ENCODE results near the gene HID1.
A peak's percentile ranks its signal among the peaks of the same experiment; 100 is the strongest.
"Not testable (repeated sequence)": the region's sequence is repeated elsewhere in the genome, so short reads cannot be mapped to it uniquely, and the experiment has no call there.

Gene HID1

GRCh38 chr17:74981318-74981978 lies 8.9 kb upstream of the HID1 start:
- DNase-seq (ENCODE audit: low read depth, low spot score): no peak
- no peaks in the 10 kb centered on the region for H3K27me3 ChIP-seq (ENCODE audit: control insufficient read depth, insufficient read depth, low read length)
- H3K36me3 ChIP-seq (ENCODE audit: control insufficient read depth, insufficient read depth, low read length): no peaks in the 10 kb centered on the region
- no peak overlapping the region for H3K27ac ChIP-seq (ENCODE audit: low read length)
- peak overlapping the region; percentile 70; the same call in 1 of the 2 replicates for H3K4me3 ChIP-seq (ENCODE audit: low read length)
- H3K9me3 ChIP-seq (ENCODE audit: control insufficient read depth, insufficient read depth, low read length): no peaks in the 10 kb centered on the region
- no peaks in the 10 kb centered on the region for H3K4me1 ChIP-seq (ENCODE audit: control insufficient read depth, insufficient read depth, low read length)
- no CpG with 5 or more reads among the region's 16 CpGs for WGBS (ENCODE audit: insufficient coverage, insufficient read length)

GRCh38 chr17:74979408-74980146 lies 7.0 kb upstream of the HID1 start:
- H3K4me1 ChIP-seq (ENCODE audit: control insufficient read depth, insufficient read depth, low read length): no peaks in the 10 kb centered on the region
- DNase-seq (ENCODE audit: low read depth, low spot score): no peak
- no peak overlapping the region for H3K4me3 ChIP-seq (ENCODE audit: low read length)
- peaks cover under 1% of the 10 kb centered on the region; the same call in 1 of the 2 replicates for H3K27me3 ChIP-seq (ENCODE audit: control insufficient read depth, insufficient read depth, low read length)
- WGBS (ENCODE audit: insufficient coverage, insufficient read length): 100% methylated on average over 1 of the region's 17 CpGs
- no peaks in the 10 kb centered on the region for H3K36me3 ChIP-seq (ENCODE audit: control insufficient read depth, insufficient read depth, low read length)
- no peak overlapping the region for H3K27ac ChIP-seq (ENCODE audit: low read length)
- H3K9me3 ChIP-seq (ENCODE audit: control insufficient read depth, insufficient read depth, low read length): no peaks in the 10 kb centered on the region

GRCh38 chr17:74978240-74978639 lies 5.7 kb upstream of the HID1 start:
- Histone ChIP-seq H3K4me1 (ENCODE audit: control insufficient read depth, insufficient read depth, low read length) (no peaks in the 10 kb centered on the region), H3K27me3 (ENCODE audit: control insufficient read depth, insufficient read depth, low read length) (peaks cover 6% of the 10 kb centered on the region), H3K27ac (ENCODE audit: low read length) (no peak overlapping the region), H3K4me3 (ENCODE audit: low read length) (no peak overlapping the region), H3K36me3 (ENCODE audit: control insufficient read depth, insufficient read depth, low read length) (no peaks in the 10 kb centered on the region), H3K9me3 (ENCODE audit: control insufficient read depth, insufficient read depth, low read length) (no peaks in the 10 kb centered on the region)
- no peak for DNase-seq (ENCODE audit: low read depth, low spot score)
- no CpG with 5 or more reads among the region's 3 CpGs for WGBS (ENCODE audit: insufficient coverage, insufficient read length)

GRCh38 chr17:74977802-74978201 lies 5.2 kb upstream of the HID1 start:
- WGBS (ENCODE audit: insufficient coverage, insufficient read length): no CpG with 5 or more reads among the region's 3 CpGs
- Histone ChIP-seq H3K4me1 (ENCODE audit: control insufficient read depth, insufficient read depth, low read length) (no peaks in the 10 kb centered on the region), H3K9me3 (ENCODE audit: control insufficient read depth, insufficient read depth, low read length) (no peaks in the 10 kb centered on the region), H3K36me3 (ENCODE audit: control insufficient read depth, insufficient read depth, low read length) (no peaks in the 10 kb centered on the region), H3K27me3 (ENCODE audit: control insufficient read depth, insufficient read depth, low read length) (peaks cover 10% of the 10 kb centered on the region), H3K27ac (ENCODE audit: low read length) (no peak overlapping the region), H3K4me3 (ENCODE audit: low read length) (no peak overlapping the region)
- no peak for DNase-seq (ENCODE audit: low read depth, low spot score)

GRCh38 chr17:74975943-74976342 lies 3.4 kb upstream of the HID1 start:
- no peaks in the 10 kb centered on the region for H3K9me3 ChIP-seq (ENCODE audit: control insufficient read depth, insufficient read depth, low read length)
- DNase-seq (ENCODE audit: low read depth, low spot score): no peak
- no peak overlapping the region for H3K4me3 ChIP-seq (ENCODE audit: low read length)
- no peaks in the 10 kb centered on the region for H3K36me3 ChIP-seq (ENCODE audit: control insufficient read depth, insufficient read depth, low read length)
- WGBS (ENCODE audit: insufficient coverage, insufficient read length): no CpG with 5 or more reads among the region's 4 CpGs
- no peak overlapping the region for H3K27ac ChIP-seq (ENCODE audit: low read length)
- H3K27me3 ChIP-seq (ENCODE audit: control insufficient read depth, insufficient read depth, low read length): peaks cover 17% of the 10 kb centered on the region
- 0 out of 2 replicates have a peak, but pooled peaks cover 2% of the 10 kb centered on the region for H3K4me1 ChIP-seq (ENCODE audit: control insufficient read depth, insufficient read depth, low read length)

GRCh38 chr17:74972973-74973328 lies 392 bp upstream of the HID1 start:
- peaks cover 17% of the 10 kb centered on the region for H3K27me3 ChIP-seq (ENCODE audit: control insufficient read depth, insufficient read depth, low read length)
- no peaks in the 10 kb centered on the region for H3K9me3 ChIP-seq (ENCODE audit: control insufficient read depth, insufficient read depth, low read length)
- peaks cover 7% of the 10 kb centered on the region; the same call in 1 of the 2 replicates for H3K4me1 ChIP-seq (ENCODE audit: control insufficient read depth, insufficient read depth, low read length)
- peak overlapping the region; percentile 46; the same call in 1 of the 2 replicates for H3K4me3 ChIP-seq (ENCODE audit: low read length)
- no peak for DNase-seq (ENCODE audit: low read depth, low spot score)
- H3K36me3 ChIP-seq (ENCODE audit: control insufficient read depth, insufficient read depth, low read length): no peaks in the 10 kb centered on the region
- no peak overlapping the region for H3K27ac ChIP-seq (ENCODE audit: low read length)
- no CpG with 5 or more reads among the region's 17 CpGs for WGBS (ENCODE audit: insufficient coverage, insufficient read length)

- Histone ChIP-seq H3K36me3 (ENCODE audit: control insufficient read depth, insufficient read depth, low read length) (no peaks in the 10 kb centered on the region), H3K4me1 (ENCODE audit: control insufficient read depth, insufficient read depth, low read length) (peaks cover 7% of the 10 kb centered on the region; the same call in 1 of the 2 replicates), H3K27me3 (ENCODE audit: control insufficient read depth, insufficient read depth, low read length) (peaks cover 17% of the 10 kb centered on the region), H3K27ac (ENCODE audit: low read length) (no peak overlapping the region), H3K4me3 (ENCODE audit: low read length) (peak overlapping the region; percentile 61; the same call in 1 of the 2 replicates), H3K9me3 (ENCODE audit: control insufficient read depth, insufficient read depth, low read length) (no peaks in the 10 kb centered on the region)
- no peak for DNase-seq (ENCODE audit: low read depth, low spot score)
- WGBS (ENCODE audit: insufficient coverage, insufficient read length): no CpG with 5 or more reads among the region's 9 CpGs
Observed at GRCh38 chr17:74971842-74972106, 785 bp downstream of the HID1 start.

GRCh38 chr17:74971069-74971841 lies 1.3 kb downstream of the HID1 start:
- no peaks in the 10 kb centered on the region for H3K36me3 ChIP-seq (ENCODE audit: control insufficient read depth, insufficient read depth, low read length)
- H3K9me3 ChIP-seq (ENCODE audit: control insufficient read depth, insufficient read depth, low read length): no peaks in the 10 kb centered on the region
- no peak overlapping the region for H3K27ac ChIP-seq (ENCODE audit: low read length)
- peaks cover 17% of the 10 kb centered on the region for H3K27me3 ChIP-seq (ENCODE audit: control insufficient read depth, insufficient read depth, low read length)
- no peak for DNase-seq (ENCODE audit: low read depth, low spot score)
- H3K4me1 ChIP-seq (ENCODE audit: control insufficient read depth, insufficient read depth, low read length): peaks cover 7% of the 10 kb centered on the region; the same call in 1 of the 2 replicates
- WGBS (ENCODE audit: insufficient coverage, insufficient read length): no CpG with 5 or more reads among the region's 8 CpGs
- H3K4me3 ChIP-seq (ENCODE audit: low read length): peak overlapping the region; percentile 61; the same call in 1 of the 2 replicates

GRCh38 chr17:74970395-74970794 lies 2.2 kb downstream of the HID1 start:
- peaks cover 17% of the 10 kb centered on the region for H3K27me3 ChIP-seq (ENCODE audit: control insufficient read depth, insufficient read depth, low read length)
- no CpG with 5 or more reads among the region's 3 CpGs for WGBS (ENCODE audit: insufficient coverage, insufficient read length)
- H3K4me3 ChIP-seq (ENCODE audit: low read length): no peak overlapping the region
- no peak overlapping the region for H3K27ac ChIP-seq (ENCODE audit: low read length)
- DNase-seq (ENCODE audit: low read depth, low spot score): no peak
- H3K9me3 ChIP-seq (ENCODE audit: control insufficient read depth, insufficient read depth, low read length): no peaks in the 10 kb centered on the region
- H3K36me3 ChIP-seq (ENCODE audit: control insufficient read depth, insufficient read depth, low read length): no peaks in the 10 kb centered on the region
- H3K4me1 ChIP-seq (ENCODE audit: control insufficient read depth, insufficient read depth, low read length): peaks cover 7% of the 10 kb centered on the region; the same call in 1 of the 2 replicates

GRCh38 chr17:74969501-74969900 lies 3.1 kb downstream of the HID1 start:
- not testable (repeated sequence) for DNase-seq (ENCODE audit: low read depth, low spot score); H3K4me3 ChIP-seq (ENCODE audit: low read length); H3K9me3 ChIP-seq (ENCODE audit: control insufficient read depth, insufficient read depth, low read length); H3K4me1 ChIP-seq (ENCODE audit: control insufficient read depth, insufficient read depth, low read length); H3K36me3 ChIP-seq (ENCODE audit: control insufficient read depth, insufficient read depth, low read length); H3K27ac ChIP-seq (ENCODE audit: low read length)
- peaks cover 16% of the 10 kb centered on the region for H3K27me3 ChIP-seq (ENCODE audit: control insufficient read depth, insufficient read depth, low read length)
- WGBS (ENCODE audit: insufficient coverage, insufficient read length): no CpG with 5 or more reads among the region's 5 CpGs

Measured in iPS DF 6.9 (cell line).